ENCODE measurements around the gene PHF1. TPM values are rescaled to one million over a fixed set of nuclear protein-coding genes. Genes with fewer than 3 reads are reported as not detected.

PHF1 gene
- total and polyA plus RNA-seq, 8 donors: 28.5 to 192 (median 56.0) TPM

- Histone ChIP-seq H3K4me1 (peaks cover 0 to 12% (median 0%) of the 10 kb centered on the region in 3 donors), H3K27me3 (no peaks in the 10 kb centered on the region), H3K9me3 (no peaks in the 10 kb centered on the region), H3K4me3 (no peak overlapping the region), H3K36me3 (no peaks in the 10 kb centered on the region), H3K27ac (no peak overlapping the region)
- no peak for DNase-seq
- no peak for FAIRE-seq
- 96 to 97% methylated on average over 12 of the region's 12 CpGs for WGBS, 2 donors
- ATAC-seq: no peak
- intact Hi-C loops (cut with DNase I): no loop called here
- TF ChIP-seq, protein P1, sequence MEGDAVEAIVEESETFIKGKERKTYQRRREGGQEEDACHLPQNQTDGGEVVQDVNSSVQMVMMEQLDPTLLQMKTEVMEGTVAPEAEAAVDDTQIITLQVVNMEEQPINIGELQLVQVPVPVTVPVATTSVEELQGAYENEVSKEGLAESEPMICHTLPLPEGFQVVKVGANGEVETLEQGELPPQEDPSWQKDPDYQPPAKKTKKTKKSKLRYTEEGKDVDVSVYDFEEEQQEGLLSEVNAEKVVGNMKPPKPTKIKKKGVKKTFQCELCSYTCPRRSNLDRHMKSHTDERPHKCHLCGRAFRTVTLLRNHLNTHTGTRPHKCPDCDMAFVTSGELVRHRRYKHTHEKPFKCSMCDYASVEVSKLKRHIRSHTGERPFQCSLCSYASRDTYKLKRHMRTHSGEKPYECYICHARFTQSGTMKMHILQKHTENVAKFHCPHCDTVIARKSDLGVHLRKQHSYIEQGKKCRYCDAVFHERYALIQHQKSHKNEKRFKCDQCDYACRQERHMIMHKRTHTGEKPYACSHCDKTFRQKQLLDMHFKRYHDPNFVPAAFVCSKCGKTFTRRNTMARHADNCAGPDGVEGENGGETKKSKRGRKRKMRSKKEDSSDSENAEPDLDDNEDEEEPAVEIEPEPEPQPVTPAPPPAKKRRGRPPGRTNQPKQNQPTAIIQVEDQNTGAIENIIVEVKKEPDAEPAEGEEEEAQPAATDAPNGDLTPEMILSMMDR (IDR thresholded peaks at IDR 0.05): no peak
Observed at GRCh38 chr6:33456156-33456555, 45.3 kb downstream of the PHF1 start.

DNA sequence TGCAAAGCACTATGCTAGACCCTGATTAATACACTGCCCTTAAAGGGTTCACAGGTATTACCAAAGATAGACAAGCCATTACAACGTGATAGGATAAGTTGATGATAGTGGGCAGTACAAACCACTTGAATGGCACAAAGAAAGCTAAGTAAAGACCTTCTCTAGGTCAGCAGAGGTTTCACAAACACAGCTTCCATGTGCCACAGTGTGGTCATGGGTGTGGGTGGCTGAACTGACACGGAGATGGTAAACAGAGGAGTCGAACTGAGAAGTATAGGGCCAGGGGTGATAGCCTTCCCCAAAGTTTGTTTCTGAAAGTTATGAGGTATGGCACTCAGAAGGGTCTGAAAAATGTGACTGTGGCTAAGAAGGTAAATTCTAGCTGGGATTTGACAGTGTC is 47.9 kb downstream of the PHF1 start:
- Histone ChIP-seq H3K4me1 (peaks cover 0 to 7% (median 0%) of the 10 kb centered on the region in 3 donors), H3K36me3 (no peaks in the 10 kb centered on the region), H3K27ac (no peak overlapping the region), H3K9me3 (no peaks in the 10 kb centered on the region), H3K4me3 (no peak overlapping the region), H3K27me3 (no peaks in the 10 kb centered on the region)
- intact Hi-C loops (cut with DNase I): no loop called here
- ATAC-seq (no peak), DNase-seq (no peak), FAIRE-seq (no peak)
- WGBS, 2 donors: 48 to 59% methylated on average over 3 of the region's 3 CpGs
- TF ChIP-seq, protein P1 (IDR thresholded peaks at IDR 0.05): no peak

DNA sequence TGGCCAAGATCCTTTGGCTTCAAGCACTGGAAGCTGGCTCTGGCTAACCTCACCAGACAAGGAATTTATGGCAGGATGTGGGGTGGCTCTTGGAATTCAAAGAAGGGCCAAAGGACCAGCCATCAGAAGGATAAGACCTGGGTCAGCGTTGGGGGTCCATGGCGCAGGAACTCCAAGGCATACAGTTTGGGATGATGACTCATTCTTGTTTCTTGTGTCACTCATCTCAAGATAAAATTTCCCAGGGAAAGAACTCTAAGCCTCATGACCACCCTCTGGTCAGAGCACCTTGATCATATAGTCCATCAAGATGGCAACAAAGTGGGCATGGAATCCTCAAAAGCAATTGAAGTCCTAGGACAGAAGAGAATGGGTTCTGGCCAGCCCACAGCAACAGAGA is 48.4 kb downstream of the PHF1 start:
- Histone ChIP-seq H3K27me3 (no peaks in the 10 kb centered on the region), H3K9me3 (no peaks in the 10 kb centered on the region), H3K36me3 (no peaks in the 10 kb centered on the region), H3K27ac (no peak overlapping the region), H3K4me1 (peaks cover 0 to 6% (median 0%) of the 10 kb centered on the region in 3 donors), H3K4me3 (no peak overlapping the region)
- FAIRE-seq (no peak), DNase-seq (no peak), ATAC-seq (no peak)
- WGBS, 2 donors: 89 to 100% methylated on average over 2 of the region's 2 CpGs
- intact Hi-C loops (cut with DNase I): no loop called here
- TF ChIP-seq, protein P1 (IDR thresholded peaks at IDR 0.05): no peak

Small RNA genes lying within 50 kb of the gene (microRNA-seq; reads per million reads assigned to microRNA genes)
- gene MIR5004: 0 reads per million in 2 donors

Other genes starting within 250 kb of the PHF1 start
- under 1 TPM; 0.15 to 0.75 (median 0.36) TPM for gene COL11A2, start 218.5 kb upstream of the PHF1 start, total RNA-seq
- 1 to 10 TPM; 2.9 to 3.1 TPM for gene COL11A2, start 218.5 kb upstream of the PHF1 start, polyA plus RNA-seq
- gene RXRB, start 210.3 kb upstream of the PHF1 start, total RNA-seq: 10 to 100 TPM; 20.1 to 30.9 (median 21.9) TPM
- gene RXRB, start 210.3 kb upstream of the PHF1 start, polyA plus RNA-seq: 10 to 100 TPM; 48.8 to 68.3 TPM
- 10 to 100 TPM; 41.6 to 87.5 (median 64.5) TPM for gene SLC39A7, start 210.1 kb upstream of the PHF1 start, total RNA-seq
- gene SLC39A7, start 210.1 kb upstream of the PHF1 start, polyA plus RNA-seq: 100 to 1,000 TPM in 1 of 2 donors, 10 to 100 TPM in 1; 53.9 to 111 TPM
- gene HSD17B8, start 206.4 kb upstream of the PHF1 start, total RNA-seq: 10 to 100 TPM; 20.9 to 47.3 (median 31.4) TPM
- gene HSD17B8, start 206.4 kb upstream of the PHF1 start, polyA plus RNA-seq: 10 to 100 TPM; 36.2 to 47.4 TPM
- 10 to 100 TPM; 15.0 to 28.0 (median 20.1) TPM for gene RING1, start 202.5 kb upstream of the PHF1 start, total RNA-seq
- gene RING1, start 202.5 kb upstream of the PHF1 start, polyA plus RNA-seq: 10 to 100 TPM; 47.4 to 57.6 TPM
- 10 to 100 TPM; 23.2 to 37.5 (median 24.8) TPM for gene VPS52, start 139.1 kb upstream of the PHF1 start, total RNA-seq
- 10 to 100 TPM; 50.1 to 62.2 TPM for gene VPS52, start 139.1 kb upstream of the PHF1 start, polyA plus RNA-seq
- gene RPS18, start 138.9 kb upstream of the PHF1 start, total RNA-seq: 1,000 to 10,000 TPM; 1,052 to 2,464 (median 1,700) TPM
- 1,000 to 10,000 TPM; 2,817 to 3,510 TPM for gene RPS18, start 138.9 kb upstream of the PHF1 start, polyA plus RNA-seq
- gene B3GALT4, start 133.9 kb upstream of the PHF1 start, total RNA-seq: 1 to 10 TPM; 2.1 to 5.4 (median 2.6) TPM
- 1 to 10 TPM; 5.6 to 8.7 TPM for gene B3GALT4, start 133.9 kb upstream of the PHF1 start, polyA plus RNA-seq
- 10 to 100 TPM; 17.7 to 28.8 (median 26.2) TPM for gene WDR46, start 121.8 kb upstream of the PHF1 start, total RNA-seq
- 10 to 100 TPM; 90.1 to 96.8 TPM for gene WDR46, start 121.8 kb upstream of the PHF1 start, polyA plus RNA-seq
- 10 to 100 TPM in 5 of 6 donors, 1 to 10 TPM in 1; 9.7 to 19.9 (median 19.0) TPM for gene PFDN6, start 121.4 kb upstream of the PHF1 start, total RNA-seq
- 100 to 1,000 TPM in 1 of 2 donors, 10 to 100 TPM in 1; 76.2 to 119 TPM for gene PFDN6, start 121.4 kb upstream of the PHF1 start, polyA plus RNA-seq
- gene RGL2, start 112.1 kb upstream of the PHF1 start, total RNA-seq: 10 to 100 TPM; 24.5 to 70.8 (median 30.2) TPM
- gene RGL2, start 112.1 kb upstream of the PHF1 start, polyA plus RNA-seq: 100 to 1,000 TPM in 1 of 2 donors, 10 to 100 TPM in 1; 87.3 to 121 TPM
- gene TAPBP, start 96.9 kb upstream of the PHF1 start, total RNA-seq: 100 to 1,000 TPM in 2 of 6 donors, 10 to 100 TPM in 4; 31.0 to 152 (median 41.2) TPM
- gene TAPBP, start 96.9 kb upstream of the PHF1 start, polyA plus RNA-seq: 10 to 100 TPM; 28.0 to 60.6 TPM
- gene ZBTB22, start 93.3 kb upstream of the PHF1 start, total RNA-seq: 10 to 100 TPM in 2 of 6 donors, 1 to 10 TPM in 4; 6.7 to 13.1 (median 9.3) TPM
- gene ZBTB22, start 93.3 kb upstream of the PHF1 start, polyA plus RNA-seq: 10 to 100 TPM; 10.8 to 14.3 TPM
- 10 to 100 TPM; 12.9 to 22.5 (median 15.6) TPM for gene DAXX, start 88.1 kb upstream of the PHF1 start, total RNA-seq
- gene DAXX, start 88.1 kb upstream of the PHF1 start, polyA plus RNA-seq: 10 to 100 TPM; 18.1 to 24.6 TPM
- gene KIFC1, start 19.2 kb upstream of the PHF1 start, total RNA-seq: 1 to 10 TPM in 1 of 6 donors, under 1 TPM in 5; 0.14 to 1.5 (median 0.52) TPM
- under 1 TPM; 0.19 to 0.42 TPM for gene KIFC1, start 19.2 kb upstream of the PHF1 start, polyA plus RNA-seq
- gene CUTA, start 7.1 kb downstream of the PHF1 start, total RNA-seq: 10 to 100 TPM; 65.0 to 99.6 (median 78.1) TPM
- 100 to 1,000 TPM in 1 of 2 donors, 10 to 100 TPM in 1; 96.7 to 204 TPM for gene CUTA, start 7.1 kb downstream of the PHF1 start, polyA plus RNA-seq
- 10 to 100 TPM in 1 of 6 donors, 1 to 10 TPM in 5; 4.6 to 11.0 (median 5.6) TPM for gene SYNGAP1, start 9.1 kb downstream of the PHF1 start, total RNA-seq
- 10 to 100 TPM in 1 of 2 donors, 1 to 10 TPM in 1; 8.3 to 16.4 TPM for gene SYNGAP1, start 9.1 kb downstream of the PHF1 start, polyA plus RNA-seq
- 1 to 10 TPM; 1.7 to 4.7 (median 3.6) TPM for gene ZBTB9, start 43.6 kb downstream of the PHF1 start, total RNA-seq
- gene ZBTB9, start 43.6 kb downstream of the PHF1 start, polyA plus RNA-seq: 1 to 10 TPM; 1.7 to 3.6 TPM
- gene BAK1, start 169.3 kb downstream of the PHF1 start, total RNA-seq: 10 to 100 TPM in 1 of 6 donors, 1 to 10 TPM in 5; 5.6 to 11.2 (median 6.9) TPM
- gene BAK1, start 169.3 kb downstream of the PHF1 start, polyA plus RNA-seq: 1 to 10 TPM; 7.2 to 7.7 TPM
- gene ITPR3, start 210.3 kb downstream of the PHF1 start, total RNA-seq: 10 to 100 TPM in 5 of 6 donors, 1 to 10 TPM in 1; 9.1 to 20.3 (median 11.4) TPM
- gene ITPR3, start 210.3 kb downstream of the PHF1 start, polyA plus RNA-seq: 10 to 100 TPM; 13.7 to 15.3 TPM